Caco-2 (cell line): ENCODE measurements around the gene TMEM117. TPM values are rescaled to one million over a fixed set of nuclear protein-coding genes. Genes with fewer than 3 reads are reported as not detected.

Source experiments
- BruUV-seq: library from RNA; stranded (reverse); fragments of 400-500 nt; replicated peaks from 2 replicates; lab custom pipeline; 2021; lab: Mats Ljungman, UMichigan
- CTCF ChIA-PET: fragments of 300-600 bp; sonication (Branson Sonifier 250); formaldehyde crosslinking; loops from one replicate; lab custom pipeline; 2022; ENCODE audit warnings: antibody characterized with exemption; lab: Charles Lee
- POLR2A ChIA-PET: fragments of 300-600 bp; sonication (Branson Sonifier 250); formaldehyde crosslinking; loops from one replicate; lab custom pipeline; 2022; ENCODE audit warnings: antibody characterized with exemption; lab: Charles Lee
- DNase-seq, 2 experiments: peaks; one replicate each; pipeline versions ENCODE4 v3.0.0 to v3.0.0-alpha.2; 2020 to 2022
- H3K27me3 ChIP-seq: replicated peaks from 2 replicates; pipeline ENCODE4 v1.6.0; 2011; ENCODE audit warnings: low read length; ENCODE audit not compliant: control insufficient read depth, insufficient read depth
- H3K36me3 ChIP-seq: 2 replicates; pipeline ENCODE4 v1.5.1; 2011; ENCODE audit warnings: low read length; ENCODE audit not compliant: control insufficient read depth, insufficient read depth
- H3K4me1 ChIP-seq: fragments of 250-450 bp; sonication (Bioruptor Pico); 2 replicates; pipeline ENCODE4 v1.5.1; 2020; ENCODE audit warnings: mild to moderate bottlenecking
- H3K4me3 ChIP-seq: 2 replicates; pipeline ENCODE4 v1.5.1; 2011; ENCODE audit warnings: low read depth, mild to moderate bottlenecking, control low read depth, low read length
- H3K9me3 ChIP-seq: fragments of 250-450 bp; sonication (Bioruptor Pico); 2 replicates; pipeline ENCODE4 v1.5.1; 2020; ENCODE audit warnings: mild to moderate bottlenecking, moderate library complexity
- H3K27ac Mint-ChIP-seq: one replicate; pipeline ENCODE4 v1.8.0; 2022; ENCODE audit warnings: mixed read lengths; ENCODE audit not compliant: unreplicated experiment
- H3K27me3 Mint-ChIP-seq: one replicate; pipeline ENCODE4 v1.8.0; 2022; ENCODE audit warnings: mixed read lengths; ENCODE audit not compliant: insufficient read depth, unreplicated experiment
- H3K36me3 Mint-ChIP-seq: one replicate; pipeline ENCODE4 v1.8.0; 2022; ENCODE audit warnings: mild to moderate bottlenecking, mixed read lengths; ENCODE audit not compliant: insufficient read depth, unreplicated experiment
- H3K4me1 Mint-ChIP-seq: one replicate; pipeline ENCODE4 v1.8.0; 2022; ENCODE audit warnings: low read depth, mixed read lengths; ENCODE audit not compliant: unreplicated experiment
- H3K4me3 Mint-ChIP-seq: one replicate; pipeline ENCODE4 v1.8.0; 2022; ENCODE audit warnings: mild to moderate bottlenecking, moderate library complexity, mixed read lengths; ENCODE audit not compliant: unreplicated experiment
- H3K9me3 Mint-ChIP-seq: one replicate; pipeline ENCODE4 v1.8.0; 2022; ENCODE audit warnings: mixed read lengths; ENCODE audit not compliant: unreplicated experiment
- intact Hi-C: fragments of 100-400 bp; cut with micrococcal nuclease; formaldehyde crosslinking; loops from one replicate; pipeline ENCODE4 v1.10.0; 2022; ENCODE audit not compliant: unreplicated experiment
- total RNA-seq: library from RNA; stranded (reverse); gene quantifications from 2 replicates; pipeline ENCODE4 v1.2.3, GENCODE V29; 2022
- TF ChIP-seq, protein P1 (sequence below), 2 experiments: fragments of 200-600 bp in 1 of 2; IDR thresholded peaks; 1 replicate in 1 of 2; 2 replicates in 1 of 2; pipeline versions ENCODE4 v1.5.1 to v1.8.0; 2011 to 2022; ENCODE audit warnings: antibody characterized with exemption in 1 of 2, control low read depth in 1 of 2, inconsistent platforms in 1 of 2, low read depth in 1 of 2, low read length in 1 of 2, mild to moderate bottlenecking in 1 of 2, moderate library complexity in 1 of 2; ENCODE audit not compliant: insufficient read depth in 1 of 2, severe bottlenecking in 1 of 2, unreplicated experiment in 1 of 2

The TMEM117 gene
- total RNA-seq, 1 experiment from 2014 or later: 34.1 TPM

DNA sequence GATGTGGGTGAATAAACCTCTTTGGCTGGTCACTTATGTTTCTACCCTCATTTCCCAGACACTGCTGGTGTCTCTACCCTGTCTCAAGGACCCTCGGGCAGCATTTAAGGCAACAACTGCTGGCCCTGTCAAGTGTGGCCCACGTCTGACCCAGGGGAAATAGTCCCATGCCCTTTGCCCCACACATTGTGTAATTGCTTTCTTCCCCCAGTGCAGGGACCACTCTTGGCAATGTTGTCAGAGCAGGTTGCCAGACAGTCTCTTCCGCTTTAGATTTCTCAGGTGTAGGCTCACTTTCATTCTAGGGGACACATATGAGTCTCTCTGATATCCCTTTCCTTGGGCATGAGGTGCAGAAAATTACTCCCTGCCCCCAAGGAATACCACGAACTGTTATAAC is 216.7 kb downstream of the TMEM117 start:
- intact Hi-C loops: no loop called here
- no peak for DNase-seq
- POLR2A ChIA-PET: no interaction called here
- Histone ChIP-seq H3K27me3 (no peaks in the 10 kb centered on the region), H3K4me1 (no peaks in the 10 kb centered on the region), H3K4me3 (no peak overlapping the region), H3K9me3 (no peaks in the 10 kb centered on the region), H3K36me3 (no peaks in the 10 kb centered on the region)
- BruUV-seq: no TSS peak
- no peaks in the 10 kb centered on the region for H3K9me3 Mint-ChIP-seq
- no peak overlapping the region for H3K4me3 Mint-ChIP-seq
- no peaks in the 10 kb centered on the region for H3K36me3 Mint-ChIP-seq
- CTCF ChIA-PET: no interaction called here
- no peaks in the 10 kb centered on the region for H3K27me3 Mint-ChIP-seq
- TF ChIP-seq, protein P1, sequence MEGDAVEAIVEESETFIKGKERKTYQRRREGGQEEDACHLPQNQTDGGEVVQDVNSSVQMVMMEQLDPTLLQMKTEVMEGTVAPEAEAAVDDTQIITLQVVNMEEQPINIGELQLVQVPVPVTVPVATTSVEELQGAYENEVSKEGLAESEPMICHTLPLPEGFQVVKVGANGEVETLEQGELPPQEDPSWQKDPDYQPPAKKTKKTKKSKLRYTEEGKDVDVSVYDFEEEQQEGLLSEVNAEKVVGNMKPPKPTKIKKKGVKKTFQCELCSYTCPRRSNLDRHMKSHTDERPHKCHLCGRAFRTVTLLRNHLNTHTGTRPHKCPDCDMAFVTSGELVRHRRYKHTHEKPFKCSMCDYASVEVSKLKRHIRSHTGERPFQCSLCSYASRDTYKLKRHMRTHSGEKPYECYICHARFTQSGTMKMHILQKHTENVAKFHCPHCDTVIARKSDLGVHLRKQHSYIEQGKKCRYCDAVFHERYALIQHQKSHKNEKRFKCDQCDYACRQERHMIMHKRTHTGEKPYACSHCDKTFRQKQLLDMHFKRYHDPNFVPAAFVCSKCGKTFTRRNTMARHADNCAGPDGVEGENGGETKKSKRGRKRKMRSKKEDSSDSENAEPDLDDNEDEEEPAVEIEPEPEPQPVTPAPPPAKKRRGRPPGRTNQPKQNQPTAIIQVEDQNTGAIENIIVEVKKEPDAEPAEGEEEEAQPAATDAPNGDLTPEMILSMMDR (IDR thresholded peaks at IDR 0.05; ENCODE audit: insufficient read depth in 1 of 2, low read depth in 1 of 2, low read length in 1 of 2, severe bottlenecking in 1 of 2, unreplicated experiment in 1 of 2): no peak
- no peak overlapping the region for H3K27ac Mint-ChIP-seq
- H3K4me1 Mint-ChIP-seq: peaks cover 7% of the 10 kb centered on the region

DNA sequence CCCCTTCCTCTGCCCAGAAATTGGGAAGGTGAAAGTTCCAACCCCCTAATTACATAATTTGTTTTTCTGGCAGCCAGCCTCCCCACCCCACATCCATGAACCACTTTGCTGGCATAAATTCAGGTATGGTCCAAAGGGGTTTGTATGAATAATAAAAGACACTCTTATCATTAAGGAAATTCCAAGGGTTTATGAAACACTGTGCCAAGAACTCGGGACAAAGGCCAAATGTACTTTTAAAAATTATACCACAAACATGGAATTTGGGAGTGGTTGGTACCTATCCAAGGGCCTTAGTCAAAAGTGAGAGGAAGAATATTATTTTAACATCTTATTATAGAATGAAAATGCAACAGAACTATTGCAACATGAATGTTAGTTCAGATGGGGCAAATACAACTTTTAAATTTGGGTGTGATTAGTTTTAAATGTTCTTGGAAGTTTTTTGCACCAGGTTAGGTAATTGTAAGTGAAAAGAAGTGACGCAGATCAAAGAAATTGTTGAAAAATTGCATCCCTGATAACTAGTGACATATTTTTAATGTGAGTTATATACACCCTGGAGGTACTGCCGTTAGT is 217.8 kb downstream of the TMEM117 start:
- TF ChIP-seq, protein P1 (IDR thresholded peaks at IDR 0.05; ENCODE audit: insufficient read depth in 1 of 2, low read depth in 1 of 2, low read length in 1 of 2, severe bottlenecking in 1 of 2, unreplicated experiment in 1 of 2): no peak
- peaks cover 7% of the 10 kb centered on the region for H3K4me1 Mint-ChIP-seq
- intact Hi-C loops: no loop called here
- H3K4me3 Mint-ChIP-seq: no peak overlapping the region
- no peaks in the 10 kb centered on the region for H3K9me3 Mint-ChIP-seq
- Histone ChIP-seq H3K4me1 (no peaks in the 10 kb centered on the region), H3K9me3 (no peaks in the 10 kb centered on the region), H3K36me3 (no peaks in the 10 kb centered on the region), H3K27me3 (no peaks in the 10 kb centered on the region), H3K4me3 (no peak overlapping the region)
- CTCF ChIA-PET: no interaction called here
- DNase-seq: no peak
- H3K36me3 Mint-ChIP-seq: no peaks in the 10 kb centered on the region
- H3K27ac Mint-ChIP-seq: no peak overlapping the region
- no TSS peak for BruUV-seq
- POLR2A ChIA-PET: no interaction called here
- H3K27me3 Mint-ChIP-seq: no peaks in the 10 kb centered on the region

DNA sequence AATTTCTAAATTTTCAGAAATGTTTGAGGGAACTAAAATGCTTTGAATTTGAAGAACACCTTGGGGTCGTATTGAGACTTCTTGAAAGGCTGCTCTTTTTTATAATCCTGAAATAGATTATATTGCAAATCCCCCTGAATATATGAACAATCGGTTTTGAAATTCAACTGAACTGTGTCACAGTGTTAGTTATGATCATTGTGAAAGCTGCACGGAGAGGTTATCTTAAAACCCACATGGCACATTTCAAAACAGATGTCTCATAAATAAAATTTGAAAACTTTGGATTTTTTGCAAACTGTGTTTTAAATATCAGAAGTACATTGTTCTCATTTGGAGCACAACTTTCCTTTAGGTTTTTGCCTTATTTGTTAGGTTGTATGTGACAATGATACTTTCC is 218.4 kb downstream of the TMEM117 start:
- Histone ChIP-seq H3K4me1 (no peaks in the 10 kb centered on the region), H3K4me3 (no peak overlapping the region), H3K36me3 (no peaks in the 10 kb centered on the region), H3K9me3 (no peaks in the 10 kb centered on the region), H3K27me3 (no peaks in the 10 kb centered on the region)
- no peak for DNase-seq
- Mint-ChIP-seq H3K27ac (no peak overlapping the region), H3K9me3 (no peaks in the 10 kb centered on the region), H3K36me3 (no peaks in the 10 kb centered on the region), H3K4me3 (no peak overlapping the region), H3K27me3 (no peaks in the 10 kb centered on the region), H3K4me1 (peaks cover 7% of the 10 kb centered on the region)
- TF ChIP-seq, protein P1 (IDR thresholded peaks at IDR 0.05; ENCODE audit: insufficient read depth in 1 of 2, low read depth in 1 of 2, low read length in 1 of 2, severe bottlenecking in 1 of 2, unreplicated experiment in 1 of 2): no peak
- no TSS peak for BruUV-seq
- CTCF ChIA-PET: no interaction called here
- POLR2A ChIA-PET: no interaction called here
- intact Hi-C loops: no loop called here
